ENCODE measurements around the gene SDHA. TPM values are rescaled to one million over a fixed set of nuclear protein-coding genes. Genes with fewer than 3 reads are reported as not detected.

Gene SDHA
- total and polyA plus RNA-seq, 4 donors, result 60.0 to 105 (median 91.4) TPM

GRCh38 chr5:186091-187041, 31.8 kb upstream of the SDHA start:
- H3K27me3 ChIP-seq (ENCODE audit: control insufficient read depth in 3 of 3, insufficient read depth in 3 of 3, low read length in 2 of 3), result peaks cover 0 to 6% (median 2%) of the 10 kb centered on the region in 3 donors
- peaks cover 0 to 5% (median 3%) of the 10 kb centered on the region in 5 donors for H3K4me1 ChIP-seq (ENCODE audit: control insufficient read depth in 5 of 5, insufficient read depth in 5 of 5, low read length in 5 of 5)
- no peaks in the 10 kb centered on the region for H3K9me3 ChIP-seq (ENCODE audit: control insufficient read depth in 4 of 4, insufficient read depth in 3 of 4, low read length in 3 of 4)
- ATAC-seq (ENCODE audit: insufficient read depth, low FRiP score) (no peak), DNase-seq (no peak)
- H3K4me3 ChIP-seq, result no peak overlapping the region
- 82% methylated on average over 28 of the region's 28 CpGs for WGBS, 2 donors
- no peak overlapping the region for H3K9ac ChIP-seq (ENCODE audit: insufficient read depth in 1 of 2, low read length in 2 of 2)
- TF ChIP-seq, protein P1, sequence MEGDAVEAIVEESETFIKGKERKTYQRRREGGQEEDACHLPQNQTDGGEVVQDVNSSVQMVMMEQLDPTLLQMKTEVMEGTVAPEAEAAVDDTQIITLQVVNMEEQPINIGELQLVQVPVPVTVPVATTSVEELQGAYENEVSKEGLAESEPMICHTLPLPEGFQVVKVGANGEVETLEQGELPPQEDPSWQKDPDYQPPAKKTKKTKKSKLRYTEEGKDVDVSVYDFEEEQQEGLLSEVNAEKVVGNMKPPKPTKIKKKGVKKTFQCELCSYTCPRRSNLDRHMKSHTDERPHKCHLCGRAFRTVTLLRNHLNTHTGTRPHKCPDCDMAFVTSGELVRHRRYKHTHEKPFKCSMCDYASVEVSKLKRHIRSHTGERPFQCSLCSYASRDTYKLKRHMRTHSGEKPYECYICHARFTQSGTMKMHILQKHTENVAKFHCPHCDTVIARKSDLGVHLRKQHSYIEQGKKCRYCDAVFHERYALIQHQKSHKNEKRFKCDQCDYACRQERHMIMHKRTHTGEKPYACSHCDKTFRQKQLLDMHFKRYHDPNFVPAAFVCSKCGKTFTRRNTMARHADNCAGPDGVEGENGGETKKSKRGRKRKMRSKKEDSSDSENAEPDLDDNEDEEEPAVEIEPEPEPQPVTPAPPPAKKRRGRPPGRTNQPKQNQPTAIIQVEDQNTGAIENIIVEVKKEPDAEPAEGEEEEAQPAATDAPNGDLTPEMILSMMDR (IDR thresholded peaks at IDR 0.05; ENCODE audit: control extremely low read depth, extremely low read depth), result no peak
- H3K27ac ChIP-seq (ENCODE audit: low read depth in 1 of 2, low read length in 1 of 2), result no peak overlapping the region
- H3K36me3 ChIP-seq (ENCODE audit: control insufficient read depth in 4 of 4, insufficient read depth in 4 of 4, low read length in 4 of 4), result peaks cover 0 to 5% (median 0%) of the 10 kb centered on the region in 4 donors

DNA sequence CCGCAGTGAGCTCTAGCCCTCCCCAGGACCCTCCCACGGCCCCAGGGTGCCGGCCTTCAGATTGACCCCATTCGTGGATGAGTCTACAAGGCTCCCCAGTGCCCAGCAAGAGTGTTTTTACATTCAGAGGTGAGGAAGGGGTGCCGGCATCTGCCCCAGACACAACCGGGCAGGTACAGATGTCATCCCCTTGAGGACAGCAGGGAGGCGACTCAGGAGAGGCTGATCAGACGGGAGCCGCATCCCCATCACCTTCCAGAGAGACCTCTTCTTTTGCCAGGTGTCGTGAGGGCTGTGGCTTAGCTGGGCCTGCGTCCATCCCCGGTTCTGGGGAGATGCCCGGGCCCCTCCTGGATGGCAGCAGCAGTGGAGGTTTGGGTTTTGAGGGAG, 31.1 kb upstream of the SDHA start:
- no peaks in the 10 kb centered on the region for H3K9me3 ChIP-seq (ENCODE audit: control insufficient read depth in 4 of 4, insufficient read depth in 3 of 4, low read length in 3 of 4)
- H3K36me3 ChIP-seq (ENCODE audit: control insufficient read depth in 4 of 4, insufficient read depth in 4 of 4, low read length in 4 of 4), result peaks cover 0 to under 1% (median 0%) of the 10 kb centered on the region in 4 donors
- DNase-seq, result no peak
- 85 to 90% methylated on average over 13 of the region's 13 CpGs for WGBS, 2 donors
- no peak for ATAC-seq (ENCODE audit: insufficient read depth, low FRiP score)
- TF ChIP-seq, protein P1 (IDR thresholded peaks at IDR 0.05; ENCODE audit: control extremely low read depth, extremely low read depth), result no peak
- no peak overlapping the region for H3K27ac ChIP-seq (ENCODE audit: low read depth in 1 of 2, low read length in 1 of 2)
- H3K9ac ChIP-seq (ENCODE audit: insufficient read depth in 1 of 2, low read length in 2 of 2), result no peak overlapping the region
- peaks cover 0 to 6% (median 3%) of the 10 kb centered on the region in 3 donors for H3K27me3 ChIP-seq (ENCODE audit: control insufficient read depth in 3 of 3, insufficient read depth in 3 of 3, low read length in 2 of 3)
- H3K4me3 ChIP-seq, result no peak overlapping the region
- H3K4me1 ChIP-seq (ENCODE audit: control insufficient read depth in 5 of 5, insufficient read depth in 5 of 5, low read length in 5 of 5), result peaks cover 0 to 5% (median 3%) of the 10 kb centered on the region in 5 donors

GRCh38 chr5:187617-188451, 30.3 kb upstream of the SDHA start:
- DNase-seq, result no peak
- H3K27ac ChIP-seq (ENCODE audit: low read depth in 1 of 2, low read length in 1 of 2), result no peak overlapping the region
- ATAC-seq (ENCODE audit: insufficient read depth, low FRiP score), result no peak
- H3K9ac ChIP-seq (ENCODE audit: insufficient read depth in 1 of 2, low read length in 2 of 2), result no peak overlapping the region
- TF ChIP-seq, protein P1 (IDR thresholded peaks at IDR 0.05; ENCODE audit: control extremely low read depth, extremely low read depth), result no peak
- no peak overlapping the region for H3K4me3 ChIP-seq
- no peaks in the 10 kb centered on the region for H3K9me3 ChIP-seq (ENCODE audit: control insufficient read depth in 4 of 4, insufficient read depth in 3 of 4, low read length in 3 of 4)
- peaks cover 0 to 5% (median 3%) of the 10 kb centered on the region in 5 donors for H3K4me1 ChIP-seq (ENCODE audit: control insufficient read depth in 5 of 5, insufficient read depth in 5 of 5, low read length in 5 of 5)
- 58 to 70% methylated on average over 21 of the region's 21 CpGs for WGBS, 2 donors
- H3K36me3 ChIP-seq (ENCODE audit: control insufficient read depth in 4 of 4, insufficient read depth in 4 of 4, low read length in 4 of 4), result no peaks in the 10 kb centered on the region
- H3K27me3 ChIP-seq (ENCODE audit: control insufficient read depth in 3 of 3, insufficient read depth in 3 of 3, low read length in 2 of 3), result peaks cover 0 to 6% (median 3%) of the 10 kb centered on the region in 3 donors
